Inflammatory macrophage treated with lipopolysaccharide for 1 hour (primary cell): ENCODE data around the gene SNAP47.

Experiments used
- DNase-seq, 2 donors: peaks; one replicate each; pipeline ENCODE4 v3.0.0-alpha.2; 2020 to 2022

SNAP47 gene

GRCh38 chr1:227732586-227733308, 2.5 kb upstream of the SNAP47 start:
- no peak for DNase-seq

GRCh38 chr1:227733309-227733705, 1.9 kb upstream of the SNAP47 start:
- DNase-seq = no peak

DNA sequence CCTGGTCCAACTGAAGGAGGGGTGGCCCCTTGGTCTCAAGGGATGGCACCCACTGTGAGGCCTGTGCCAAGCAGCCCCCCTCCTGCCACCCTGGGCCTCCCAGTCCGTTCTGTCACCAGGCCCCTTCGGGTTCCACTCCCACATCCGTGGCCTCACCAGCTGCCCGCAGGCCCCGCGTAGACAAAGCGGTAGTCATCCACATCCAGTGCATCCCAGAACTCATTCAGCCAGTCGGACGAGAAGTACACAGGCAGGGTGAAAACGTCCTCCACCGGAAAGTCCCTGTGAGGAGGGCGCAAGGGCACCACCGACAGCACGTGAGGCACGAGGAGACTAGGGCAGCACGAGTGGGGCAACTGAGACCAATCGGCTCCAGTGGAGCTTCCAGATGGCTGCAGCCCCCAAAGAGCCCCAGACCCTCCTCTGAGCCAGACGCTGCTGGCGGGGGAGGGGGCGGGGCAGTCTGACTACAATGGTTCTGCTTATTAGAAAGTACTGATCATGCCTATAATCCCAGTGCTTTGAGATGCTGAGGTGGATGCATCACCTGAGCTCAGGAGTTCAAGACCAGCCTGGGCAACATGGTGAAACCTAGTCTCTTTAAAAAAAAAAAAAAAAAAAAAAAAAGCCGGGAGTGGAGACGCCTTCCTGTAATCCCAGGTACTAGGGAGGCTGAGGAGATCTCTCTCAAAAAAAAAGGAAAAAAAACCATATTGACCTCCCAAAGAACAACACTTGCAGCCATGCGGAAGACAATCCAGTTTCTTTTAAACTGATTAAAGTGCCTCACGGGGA, 1.3 kb upstream of the SNAP47 start:
- no peak for DNase-seq

GRCh38 chr1:227734546-227734855, 734 bp upstream of the SNAP47 start:
- no peak for DNase-seq

DNA sequence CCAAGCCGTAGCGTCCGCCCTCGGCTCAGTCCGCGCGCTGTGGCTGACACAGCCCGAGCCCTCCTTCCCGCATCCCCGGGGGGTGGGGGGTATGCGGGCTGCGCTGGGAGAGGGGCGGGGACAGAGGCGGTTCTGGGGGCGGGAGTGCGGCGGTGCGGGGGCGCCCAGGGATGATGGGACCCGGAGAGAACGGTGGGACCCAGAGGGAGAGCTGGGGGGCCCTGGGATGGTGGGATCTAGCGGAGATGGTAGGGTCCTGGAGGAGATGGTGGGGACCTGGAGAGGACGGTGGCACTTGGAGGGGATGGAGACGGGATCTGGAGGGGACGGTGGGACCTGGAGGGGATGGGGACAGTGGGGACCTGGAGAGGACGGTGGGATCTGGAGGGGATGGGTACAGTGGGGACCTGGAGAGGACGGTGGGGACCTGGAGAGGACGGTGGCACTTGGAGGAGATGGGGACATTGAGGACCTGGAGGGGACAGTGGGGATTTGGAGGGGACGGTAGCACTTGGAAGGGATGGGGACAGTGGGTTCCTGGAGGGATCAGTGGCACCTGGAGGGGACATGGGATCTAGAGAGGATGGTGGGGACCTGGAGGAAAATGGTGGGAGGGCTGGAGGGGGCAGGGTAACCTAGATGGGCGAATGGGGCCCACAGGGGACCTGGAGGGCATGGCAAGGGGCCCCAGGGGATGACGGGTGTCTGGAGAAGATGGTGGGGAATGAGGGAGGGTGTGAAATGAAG, 477 bp downstream of the SNAP47 start:
- DNase-seq = no peak

DNA sequence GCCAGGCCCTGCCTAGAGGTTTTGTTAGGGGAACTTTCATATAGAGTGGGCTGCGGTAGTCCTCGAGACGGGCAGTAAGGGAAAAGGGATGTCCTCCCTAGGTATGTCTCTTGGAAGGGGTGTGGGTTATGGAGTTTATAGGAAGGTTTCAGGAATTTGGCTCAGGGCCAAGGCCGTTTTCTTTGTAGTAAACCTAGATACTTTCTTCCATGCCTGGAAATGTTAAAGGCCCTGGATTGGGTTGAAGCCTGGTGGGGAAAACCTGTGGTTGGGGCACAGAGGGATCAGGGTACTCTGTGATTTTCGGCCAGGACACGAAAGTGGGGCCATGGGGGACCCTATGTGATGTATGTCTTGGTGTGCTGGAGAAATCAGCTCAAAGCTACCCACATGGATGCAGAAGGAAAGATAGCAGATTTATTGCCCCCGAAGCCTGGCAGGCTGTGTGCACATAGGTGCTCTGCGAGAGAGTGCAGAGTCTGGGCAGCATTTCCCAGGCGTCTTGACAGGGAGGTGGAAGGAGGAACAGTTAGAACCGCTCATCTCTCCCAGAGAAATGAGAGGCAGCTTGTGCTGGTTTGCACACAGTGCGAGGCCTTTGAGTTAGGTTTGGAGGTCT, 1.7 kb downstream of the SNAP47 start:
- DNase-seq = no peak

DNA sequence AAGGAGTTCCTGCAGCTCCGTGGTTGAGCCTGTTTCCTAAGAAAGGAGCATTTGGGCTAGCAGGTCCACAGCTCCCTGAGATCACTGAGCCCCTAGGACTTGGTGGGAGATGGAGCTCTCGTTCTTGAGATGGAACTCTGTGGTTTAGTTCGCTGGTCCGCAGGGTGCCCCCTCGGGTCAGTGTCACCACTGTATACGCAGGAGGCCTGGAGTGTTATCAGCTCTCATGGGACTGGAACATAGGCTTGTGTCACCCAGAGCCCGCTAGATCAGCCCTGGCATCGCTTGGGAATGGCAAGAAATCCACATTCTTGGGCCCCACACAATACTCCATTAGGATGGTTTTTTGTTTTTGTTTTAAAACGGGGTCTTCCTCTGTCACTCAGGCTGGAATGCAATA, 3.6 kb downstream of the SNAP47 start:
- no peak for DNase-seq

DNA sequence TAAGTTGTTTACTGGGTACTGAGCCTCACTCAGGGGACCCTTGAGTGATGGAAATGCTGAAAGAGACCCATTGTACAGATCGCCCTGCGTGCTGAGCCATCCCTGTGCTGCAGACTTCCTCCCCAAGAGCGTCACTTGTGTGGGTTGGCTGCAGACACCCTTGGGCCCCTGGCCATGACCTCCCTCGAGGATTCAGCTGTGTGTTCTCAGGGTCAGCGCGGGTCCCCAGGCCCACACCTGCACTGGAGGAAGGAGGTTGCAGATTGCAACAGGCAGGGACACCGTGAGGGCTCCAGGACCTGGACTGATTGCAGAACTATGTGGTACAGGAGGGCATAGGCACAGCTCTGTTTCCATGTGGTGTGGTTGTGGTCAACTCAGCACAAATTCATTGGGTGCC, 4.4 kb downstream of the SNAP47 start:
- no peak for DNase-seq

DNA sequence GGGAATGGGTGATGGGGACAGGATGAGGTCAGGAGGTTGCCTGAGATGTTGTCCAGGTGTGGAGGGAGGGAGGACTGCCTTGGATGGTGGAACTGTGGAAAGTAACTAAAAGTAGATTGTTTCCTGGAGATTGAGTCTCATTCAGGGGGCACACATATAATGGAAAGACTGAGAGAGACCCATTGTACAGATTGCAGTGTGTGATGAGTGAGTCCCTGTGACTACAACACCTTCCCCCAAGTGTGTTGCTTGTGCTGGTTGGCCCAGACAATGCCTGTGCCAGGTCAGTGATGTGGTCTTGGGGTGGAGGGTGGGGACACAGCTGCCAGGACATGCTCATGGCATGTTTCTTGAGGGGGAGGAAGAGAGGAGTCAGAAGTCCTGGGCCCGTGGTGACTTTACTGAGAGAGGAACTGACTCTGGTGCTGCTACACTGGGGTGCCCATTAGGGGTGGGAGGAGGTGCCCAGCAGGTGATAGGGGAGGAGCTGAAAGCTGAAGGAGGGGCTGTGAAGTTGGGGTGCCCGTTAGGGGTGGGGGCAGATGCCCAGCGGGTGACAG, 5.2 kb downstream of the SNAP47 start:
- DNase-seq = no peak

- DNase-seq = no peak
These were observed 6.1 kb downstream of the SNAP47 start for GRCh38 chr1:227741166-227741870.

DNA sequence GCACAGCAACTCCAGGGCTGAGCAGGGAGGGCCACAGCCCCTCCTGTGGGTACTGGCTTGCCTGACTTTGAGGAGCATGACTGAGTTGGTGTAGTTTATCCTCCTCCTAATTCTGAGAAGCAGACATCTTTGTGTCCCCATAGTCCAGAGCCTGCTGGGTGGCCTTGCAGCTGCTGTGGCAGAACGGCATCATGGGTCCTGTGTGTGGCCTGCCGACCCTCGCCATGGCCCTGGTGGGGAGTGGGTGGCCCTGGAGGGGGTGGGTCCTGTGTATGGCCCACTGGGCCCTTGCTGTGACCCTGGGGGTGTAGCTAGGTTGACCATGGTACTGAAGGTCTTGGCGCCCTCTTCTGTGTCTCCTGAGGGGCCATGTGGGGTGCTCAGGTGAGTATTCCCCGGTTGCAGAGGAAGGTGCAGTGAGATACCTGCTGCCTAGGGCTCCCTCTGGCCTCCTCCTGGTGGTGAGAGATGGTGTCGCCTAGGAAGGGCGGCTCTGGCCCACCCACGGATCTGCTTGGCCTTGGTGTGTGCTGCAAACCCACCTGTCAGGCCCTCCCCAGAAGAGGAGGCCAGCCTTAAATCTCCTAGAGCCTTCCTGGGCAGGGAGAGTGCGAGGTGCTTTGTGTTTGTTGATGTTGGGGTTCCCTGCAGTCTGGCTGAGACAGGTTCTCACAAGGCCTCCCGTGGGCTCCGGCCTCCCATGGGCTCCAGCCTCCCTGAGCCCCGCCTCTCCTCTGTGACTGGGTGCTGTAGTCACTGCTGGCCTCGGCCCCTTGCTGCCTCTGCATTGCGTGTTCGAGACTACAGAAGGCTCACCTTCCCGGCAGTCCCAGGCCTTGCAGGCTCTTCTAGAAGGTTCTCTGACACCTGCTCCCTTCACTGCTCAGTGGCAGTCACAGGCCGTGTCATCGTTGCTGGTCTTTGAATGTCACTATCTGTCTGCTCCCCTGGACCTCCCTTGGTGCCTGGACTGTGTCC, 7.8 kb downstream of the SNAP47 start:
- no peak for DNase-seq

DNA sequence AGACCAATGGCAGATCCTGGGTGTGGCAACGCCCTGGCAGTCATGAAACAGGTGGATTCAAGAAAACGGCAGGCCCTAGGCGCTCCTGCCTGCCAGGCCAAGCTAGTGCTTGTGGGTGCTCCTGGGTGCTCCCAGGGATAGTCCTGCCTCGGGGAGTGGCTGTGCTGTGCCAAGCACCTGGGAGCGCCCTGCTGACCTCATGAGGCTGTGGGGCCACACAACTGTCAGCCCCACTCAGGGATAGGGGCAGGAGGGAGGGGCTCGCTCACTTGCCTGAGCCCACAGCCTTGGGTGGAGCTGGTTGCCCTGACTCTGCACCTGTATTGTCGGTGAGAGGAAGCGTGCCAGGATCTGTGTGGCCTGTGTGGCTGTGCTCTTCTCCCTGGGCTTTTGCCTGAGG, 9.4 kb downstream of the SNAP47 start:
- no peak for DNase-seq

- DNase-seq = no peak
These were observed 10.5 kb downstream of the SNAP47 start for GRCh38 chr1:227745568-227746265.

GRCh38 chr1:227746676-227747075, 11.4 kb downstream of the SNAP47 start:
- DNase-seq = no peak

DNA sequence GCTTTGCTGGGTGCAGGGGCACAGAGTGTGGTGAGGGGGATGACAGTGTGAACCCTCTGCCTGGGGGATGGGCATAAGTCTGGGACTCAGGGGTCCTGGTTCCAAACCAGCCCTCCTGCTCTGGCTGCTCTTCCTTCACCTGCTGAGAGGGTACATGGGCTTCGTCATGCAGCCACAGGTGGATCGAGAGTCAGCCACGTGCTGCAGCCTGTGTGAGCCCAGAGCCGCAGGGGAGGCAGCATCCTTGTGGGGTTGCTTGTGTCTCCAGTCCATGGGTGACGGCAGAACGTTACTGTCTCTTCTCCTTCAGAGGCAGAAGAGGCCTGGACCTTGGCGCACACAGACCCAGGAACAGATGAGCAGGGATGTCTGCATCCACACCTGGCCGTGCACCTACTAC, 12.1 kb downstream of the SNAP47 start:
- no peak for DNase-seq

- no peak for DNase-seq
These were observed 12.8 kb downstream of the SNAP47 start for GRCh38 chr1:227747948-227748495.

DNA sequence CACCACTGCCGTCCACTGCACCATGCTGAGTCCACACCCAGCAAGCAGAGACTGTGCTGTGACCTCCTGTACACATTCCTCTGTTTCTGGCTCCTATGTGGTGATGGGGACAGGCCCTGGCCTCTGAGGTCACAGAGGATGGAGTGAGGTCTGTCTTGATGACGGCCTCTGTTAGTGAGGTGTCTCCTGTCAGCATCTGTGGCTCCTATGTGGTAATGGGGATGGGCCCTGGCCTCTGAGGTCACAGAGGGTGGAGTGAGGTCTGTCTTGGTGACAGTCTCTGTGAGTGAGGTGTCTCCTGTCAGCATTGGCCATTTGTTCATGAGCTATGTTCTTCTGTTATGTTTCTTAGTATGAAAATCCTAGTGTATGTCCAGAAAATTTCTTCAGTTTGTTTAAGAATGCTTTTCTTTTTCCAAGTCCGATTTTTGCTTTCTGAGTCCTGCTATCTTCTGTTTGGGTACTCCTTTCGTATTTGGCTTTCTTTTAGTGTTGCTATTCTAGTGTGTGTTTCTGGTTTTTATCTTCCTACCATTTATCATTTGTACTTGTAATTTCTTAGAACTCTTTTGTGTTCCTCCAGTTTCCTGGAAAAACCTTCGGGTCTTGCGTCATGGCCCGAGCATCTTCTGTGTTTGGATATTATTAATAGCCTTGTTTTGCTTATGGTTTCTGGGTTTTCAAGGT, 13.4 kb downstream of the SNAP47 start:
- DNase-seq = no peak

- no peak for DNase-seq
These were observed 14.0 kb downstream of the SNAP47 start for GRCh38 chr1:227749225-227749624.

GRCh38 chr1:227749916-227750710, 14.9 kb downstream of the SNAP47 start:
- no peak for DNase-seq
